Measurements from ENCODE around the gene SF3B1.

DNA sequence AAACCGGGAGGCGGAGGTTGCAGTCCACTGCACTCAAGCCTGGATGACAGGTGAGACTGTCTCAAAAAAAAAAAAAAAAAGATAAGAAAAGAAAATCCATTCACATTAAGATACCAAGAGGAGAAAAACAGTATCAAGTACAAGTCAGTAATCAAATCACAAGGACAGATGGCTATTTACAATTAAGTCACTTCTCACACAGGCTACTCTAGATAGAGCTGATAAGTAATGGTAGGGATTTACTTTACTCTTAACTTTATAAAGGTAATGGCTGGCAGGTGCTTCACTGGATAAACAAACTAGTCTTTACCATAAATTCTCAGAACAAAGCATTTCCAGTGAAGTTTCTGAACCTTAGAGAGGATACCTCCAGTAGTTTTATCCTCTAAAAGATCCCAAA is 11.5 kb downstream of the SF3B1 start:
- no peak for TF ChIP-seq EZH2 (IDR thresholded peaks at IDR 0.05; ENCODE audit: borderline replicate concordance, low read length)
- TF ChIP-seq, protein P1, sequence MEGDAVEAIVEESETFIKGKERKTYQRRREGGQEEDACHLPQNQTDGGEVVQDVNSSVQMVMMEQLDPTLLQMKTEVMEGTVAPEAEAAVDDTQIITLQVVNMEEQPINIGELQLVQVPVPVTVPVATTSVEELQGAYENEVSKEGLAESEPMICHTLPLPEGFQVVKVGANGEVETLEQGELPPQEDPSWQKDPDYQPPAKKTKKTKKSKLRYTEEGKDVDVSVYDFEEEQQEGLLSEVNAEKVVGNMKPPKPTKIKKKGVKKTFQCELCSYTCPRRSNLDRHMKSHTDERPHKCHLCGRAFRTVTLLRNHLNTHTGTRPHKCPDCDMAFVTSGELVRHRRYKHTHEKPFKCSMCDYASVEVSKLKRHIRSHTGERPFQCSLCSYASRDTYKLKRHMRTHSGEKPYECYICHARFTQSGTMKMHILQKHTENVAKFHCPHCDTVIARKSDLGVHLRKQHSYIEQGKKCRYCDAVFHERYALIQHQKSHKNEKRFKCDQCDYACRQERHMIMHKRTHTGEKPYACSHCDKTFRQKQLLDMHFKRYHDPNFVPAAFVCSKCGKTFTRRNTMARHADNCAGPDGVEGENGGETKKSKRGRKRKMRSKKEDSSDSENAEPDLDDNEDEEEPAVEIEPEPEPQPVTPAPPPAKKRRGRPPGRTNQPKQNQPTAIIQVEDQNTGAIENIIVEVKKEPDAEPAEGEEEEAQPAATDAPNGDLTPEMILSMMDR (conservative IDR thresholded peaks at IDR 0.05 in 1 of 2, IDR thresholded peaks at IDR 0.05 in 1 of 2; ENCODE audit: extremely low read depth in 1 of 2, insufficient read depth in 1 of 2, low read depth in 1 of 2, low read length in 2 of 2), result no peak
